Gastroesophageal sphincter (tissue), 2 donors: Measurements from ENCODE around the gene THEMIS.

Experiments used
- EP300 ChIP-seq: sonication (generic); formaldehyde crosslinking; IDR thresholded peaks from one replicate; pipeline ENCODE4 v1.6.1; 2017; ENCODE audit warnings: antibody characterized with exemption, mild to moderate bottlenecking
- POLR2A ChIP-seq, 2 donors: fragments of 450-650 bp; IDR thresholded peaks; one replicate each; pipeline ENCODE4 v1.6.1; 2017; ENCODE audit warnings: antibody characterized with exemption in 2 of 2, mild to moderate bottlenecking in 2 of 2, moderate library complexity in 1 of 2
- POLR2AphosphoS5 ChIP-seq: sonication (generic); formaldehyde crosslinking; IDR thresholded peaks from one replicate; pipeline ENCODE4 v1.6.1; 2017; ENCODE audit warnings: antibody characterized with exemption

DNA sequence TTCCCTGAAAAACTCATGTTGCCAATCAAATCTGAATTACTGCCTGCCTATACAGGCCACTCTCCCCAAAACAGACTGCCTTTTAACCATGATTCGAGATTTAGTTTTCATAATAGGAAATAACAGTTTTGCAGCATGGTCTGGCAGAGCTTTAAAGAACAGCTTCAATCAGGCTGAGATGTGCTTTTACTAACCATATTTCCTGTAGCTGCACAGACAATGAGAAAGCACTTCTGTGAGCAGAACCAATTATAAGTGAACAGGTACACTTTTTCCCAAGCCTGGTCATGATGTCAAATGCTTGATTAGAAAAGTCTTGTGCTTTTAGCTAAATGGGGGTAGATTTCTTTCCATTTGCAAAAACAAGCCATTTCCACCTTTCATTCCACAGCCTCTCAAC, 108.2 kb downstream of the THEMIS start:
- no peak for TF ChIP-seq EP300
- no peak for TF ChIP-seq POLR2AphosphoS5
- TF ChIP-seq POLR2A (IDR thresholded peaks at IDR 0.05) = no peak
